Loucy (cell line): ENCODE results near the gene SLC29A1.

Source experiments
- CTCF ChIP-seq: fragments of 200-600 bp; sonication (generic); conservative IDR thresholded peaks from 2 replicates; pipeline ENCODE4 v1.5.1; 2014; ENCODE audit warnings: mild to moderate bottlenecking, antibody characterized with exemption, low read length
- EZH2phosphoT487 ChIP-seq: fragments of 200-600 bp; IDR thresholded peaks from 2 replicates; pipeline ENCODE4 v1.6.1; 2018; ENCODE audit warnings: antibody characterized with exemption, mild to moderate bottlenecking, moderate library complexity, borderline replicate concordance

- TF ChIP-seq CTCF (no peak; the same call in 1 of the 2 replicates), EZH2phosphoT487 (no peak)
Observed at GRCh38 chr6:44257753-44258324, 34.4 kb downstream of the SLC29A1 start.
